Measurements from ENCODE around the gene ZNF554. TPM values are rescaled to one million over a fixed set of nuclear protein-coding genes. Genes with fewer than 3 reads are reported as not detected.

The ZNF554 gene
- total and polyA plus RNA-seq, 4 donors, result 0.94 to 3.3 (median 2.1) TPM

DNA sequence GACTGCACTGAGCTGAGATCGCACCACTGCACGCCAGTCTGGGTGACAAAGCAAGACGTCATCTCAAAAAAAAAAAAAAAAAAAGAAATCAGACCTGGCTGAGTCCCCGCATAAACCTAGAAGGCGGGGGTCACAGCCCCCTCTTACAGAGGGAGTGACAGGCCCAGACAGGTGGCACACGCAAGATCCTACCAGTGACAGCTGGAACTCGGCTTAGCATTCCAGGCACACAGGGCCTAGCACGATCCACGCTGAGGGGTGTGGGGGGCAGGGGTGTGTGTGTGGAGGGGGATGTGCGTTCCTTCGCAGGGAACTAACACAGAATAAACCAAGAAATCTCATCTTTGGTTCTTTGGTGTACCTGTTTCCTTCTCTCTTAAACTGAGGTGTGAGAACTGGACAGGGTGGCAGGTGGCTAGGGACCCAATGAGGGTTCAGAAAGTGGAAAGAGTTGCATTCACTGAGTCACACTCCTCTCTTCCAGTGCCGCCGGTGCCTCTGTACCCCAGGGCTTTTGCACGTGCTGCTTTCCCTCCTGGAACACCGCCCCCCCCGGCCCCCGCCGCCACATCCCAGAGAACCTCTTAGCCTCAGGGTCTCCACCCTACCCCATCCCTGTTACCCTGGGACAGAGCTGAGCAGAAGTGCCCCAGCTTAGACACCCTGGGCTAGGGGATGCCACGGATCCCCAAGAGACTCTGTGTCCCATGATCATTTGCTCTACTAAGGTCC, 41.5 kb upstream of the ZNF554 start:
- TF ChIP-seq RXRA (IDR thresholded peaks at IDR 0.05) (no peak), SP1 (IDR thresholded peaks at IDR 0.05) (no peak), RAD21 (IDR thresholded peaks at IDR 0.05) (no peak), REST (IDR thresholded peaks at IDR 0.05) (no peak), FOXA1 (IDR thresholded peaks at IDR 0.05) (no peak)
- TF ChIP-seq, protein P1, sequence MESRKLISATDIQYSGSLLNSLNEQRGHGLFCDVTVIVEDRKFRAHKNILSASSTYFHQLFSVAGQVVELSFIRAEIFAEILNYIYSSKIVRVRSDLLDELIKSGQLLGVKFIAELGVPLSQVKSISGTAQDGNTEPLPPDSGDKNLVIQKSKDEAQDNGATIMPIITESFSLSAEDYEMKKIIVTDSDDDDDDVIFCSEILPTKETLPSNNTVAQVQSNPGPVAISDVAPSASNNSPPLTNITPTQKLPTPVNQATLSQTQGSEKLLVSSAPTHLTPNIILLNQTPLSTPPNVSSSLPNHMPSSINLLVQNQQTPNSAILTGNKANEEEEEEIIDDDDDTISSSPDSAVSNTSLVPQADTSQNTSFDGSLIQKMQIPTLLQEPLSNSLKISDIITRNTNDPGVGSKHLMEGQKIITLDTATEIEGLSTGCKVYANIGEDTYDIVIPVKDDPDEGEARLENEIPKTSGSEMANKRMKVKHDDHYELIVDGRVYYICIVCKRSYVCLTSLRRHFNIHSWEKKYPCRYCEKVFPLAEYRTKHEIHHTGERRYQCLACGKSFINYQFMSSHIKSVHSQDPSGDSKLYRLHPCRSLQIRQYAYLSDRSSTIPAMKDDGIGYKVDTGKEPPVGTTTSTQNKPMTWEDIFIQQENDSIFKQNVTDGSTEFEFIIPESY (IDR thresholded peaks at IDR 0.05), result no peak
- Histone ChIP-seq H3K4me3 (ENCODE audit: low read depth in 1 of 3, low read length in 3 of 3) (no peak overlapping the region), H3K36me3 (ENCODE audit: control insufficient read depth in 4 of 4, insufficient read depth in 3 of 4, low read depth in 1 of 4, low read length in 3 of 4) (no peaks in the 10 kb centered on the region), H3K27ac (ENCODE audit: low read depth in 1 of 2, low read length in 2 of 2) (no peak overlapping the region), H3K4me1 (ENCODE audit: control insufficient read depth in 4 of 4, insufficient read depth in 4 of 4, low read length in 3 of 4) (peaks cover 4 to 43% (median 22%) of the 10 kb centered on the region in 4 donors), H3K9me3 (ENCODE audit: control insufficient read depth in 4 of 4, low read length in 3 of 4) (no peaks in the 10 kb centered on the region), H3K27me3 (ENCODE audit: control insufficient read depth in 4 of 4, insufficient read depth in 4 of 4, low read length in 3 of 4) (no peaks in the 10 kb centered on the region), H3K9ac (ENCODE audit: low read depth in 1 of 2, low read length in 2 of 2) (no peak overlapping the region)
- WGBS, result 94% methylated on average over 19 of the region's 19 CpGs
- no peak for DNase-seq (ENCODE audit: low spot score)

- TF ChIP-seq REST (IDR thresholded peaks at IDR 0.05), result no peak
- TF ChIP-seq RXRA (IDR thresholded peaks at IDR 0.05), result no peak
- no peak for TF ChIP-seq HNF4A (conservative IDR thresholded peaks at IDR 0.05)
- TF ChIP-seq, protein P1 (IDR thresholded peaks at IDR 0.05), result no peak
- TF ChIP-seq NR2F2 (IDR thresholded peaks at IDR 0.05), result no peak
- no peak for TF ChIP-seq JUND (IDR thresholded peaks at IDR 0.05)
- no peak for TF ChIP-seq HNF4G (IDR thresholded peaks at IDR 0.05)
- no peak for TF ChIP-seq EGR1 (IDR thresholded peaks at IDR 0.05; ENCODE audit: low read depth in 2 of 2)
- H3K36me3 ChIP-seq (ENCODE audit: control insufficient read depth in 4 of 4, insufficient read depth in 3 of 4, low read depth in 1 of 4, low read length in 3 of 4), result no peaks in the 10 kb centered on the region
- DNase-seq (ENCODE audit: low spot score), result no peak
- WGBS, result 89% methylated on average over 14 of the region's 14 CpGs
- H3K9me3 ChIP-seq (ENCODE audit: control insufficient read depth in 4 of 4, low read length in 3 of 4), result no peaks in the 10 kb centered on the region
- H3K4me3 ChIP-seq (ENCODE audit: low read depth in 1 of 3, low read length in 3 of 3), result no peak overlapping the region
- no peaks in the 10 kb centered on the region for H3K27me3 ChIP-seq (ENCODE audit: control insufficient read depth in 4 of 4, insufficient read depth in 4 of 4, low read length in 3 of 4)
- H3K27ac ChIP-seq (ENCODE audit: low read depth in 1 of 2, low read length in 2 of 2), result no peak overlapping the region
- peaks cover 4 to 48% (median 27%) of the 10 kb centered on the region in 4 donors for H3K4me1 ChIP-seq (ENCODE audit: control insufficient read depth in 4 of 4, insufficient read depth in 4 of 4, low read length in 3 of 4)
- H3K9ac ChIP-seq (ENCODE audit: low read depth in 1 of 2, low read length in 2 of 2), result no peak overlapping the region
Measured at GRCh38 chr19:2779121-2779740, 40.4 kb upstream of the ZNF554 start.
